Activated T-helper 17 cell treated with anti-CD3 and anti-CD28 coated beads, Interleukin-2, amount 50 U/mL, for 72 hours (primary cell): Measurements from ENCODE around the gene ULBP2. TPM values are rescaled to one million over a fixed set of nuclear protein-coding genes. Genes with fewer than 3 reads are reported as not detected.
"Not testable (repeated sequence)": the region's sequence is repeated elsewhere in the genome, so short reads cannot be mapped to it uniquely, and the experiment has no call there.

ENCODE experiments used
- ATAC-seq: fragments of 150-1000 bp; cut with Tn5 transposase; replicated peaks from 2 replicates; pipeline ENCODE4 v1.10.0; 2021; ENCODE audit warnings: mild to moderate bottlenecking, moderate library complexity
- H3K27ac Mint-ChIP-seq: one replicate; pipeline ENCODE4 v1.8.0; 2022; ENCODE audit warnings: mixed read lengths
- H3K27me3 Mint-ChIP-seq: one replicate; pipeline ENCODE4 v1.8.0; 2022; ENCODE audit warnings: mixed read lengths
- H3K36me3 Mint-ChIP-seq: one replicate; pipeline ENCODE4 v1.8.0; 2022; ENCODE audit warnings: low read depth, mild to moderate bottlenecking, mixed read lengths
- H3K4me1 Mint-ChIP-seq: one replicate; pipeline ENCODE4 v1.8.0; 2022; ENCODE audit warnings: mixed read lengths
- H3K4me3 Mint-ChIP-seq: one replicate; pipeline ENCODE4 v1.8.0; 2022; ENCODE audit warnings: mild to moderate bottlenecking, mixed read lengths
- H3K9me3 Mint-ChIP-seq: one replicate; pipeline ENCODE4 v1.8.0; 2022; ENCODE audit warnings: mixed read lengths
- total RNA-seq, 2 donors: library from RNA; stranded (reverse); gene quantifications; one replicate each; pipeline ENCODE4 v1.2.3, GENCODE V29; 2022

The ULBP2 gene
- total RNA-seq, 2 donors from 2014 or later = not detected

DNA sequence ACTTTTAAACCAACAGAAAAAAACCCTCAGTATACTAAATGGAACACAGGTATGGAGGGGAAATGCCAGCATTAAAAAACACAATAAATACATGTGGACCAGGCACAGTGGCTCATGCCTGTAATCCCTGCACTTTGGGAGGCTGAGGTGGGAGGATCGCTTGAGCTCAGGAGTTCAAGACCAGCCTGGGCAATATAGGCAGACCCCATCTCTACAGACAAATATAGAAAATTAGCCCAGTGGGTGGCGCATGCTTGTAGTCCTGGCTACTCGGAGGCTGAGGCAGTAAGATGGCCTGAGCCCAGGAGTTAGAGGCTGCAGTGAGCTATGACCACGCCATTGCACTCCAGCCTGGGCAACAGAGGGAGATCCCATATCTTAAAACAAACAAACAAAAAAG is 18.0 kb downstream of the ULBP2 start:
- not testable (repeated sequence) for H3K27ac Mint-ChIP-seq, H3K4me3 Mint-ChIP-seq, ATAC-seq, H3K9me3 Mint-ChIP-seq
- Mint-ChIP-seq H3K4me1 (peaks cover 16% of the 10 kb centered on the region), H3K27me3 (peaks cover 59% of the 10 kb centered on the region), H3K36me3 (peaks cover 16% of the 10 kb centered on the region)

DNA sequence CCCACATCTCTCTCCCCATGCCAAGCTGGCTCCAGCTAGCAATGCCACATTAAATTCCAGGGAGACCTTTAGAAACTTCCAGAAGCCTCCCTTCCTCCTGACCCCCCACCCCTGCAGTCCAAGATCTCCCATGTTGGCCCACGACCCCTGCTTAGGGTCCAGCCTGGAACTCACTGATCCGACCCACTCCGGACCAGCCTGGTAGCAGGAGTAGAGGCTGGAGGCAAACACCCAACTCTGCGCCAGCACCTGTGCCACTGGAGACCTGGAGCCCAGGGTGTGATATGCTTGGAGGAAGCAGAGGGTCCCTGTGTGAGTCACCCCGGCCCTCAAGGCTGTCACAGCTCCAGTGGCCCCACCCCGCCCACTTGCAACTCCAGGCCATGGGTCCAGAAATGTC is 18.7 kb downstream of the ULBP2 start:
- H3K36me3 Mint-ChIP-seq = peaks cover 19% of the 10 kb centered on the region
- H3K27me3 Mint-ChIP-seq = peaks cover 59% of the 10 kb centered on the region
- no peaks in the 10 kb centered on the region for H3K9me3 Mint-ChIP-seq
- ATAC-seq = no peak
- H3K4me3 Mint-ChIP-seq = no peak overlapping the region
- no peak overlapping the region for H3K27ac Mint-ChIP-seq
- H3K4me1 Mint-ChIP-seq = peaks cover 19% of the 10 kb centered on the region

DNA sequence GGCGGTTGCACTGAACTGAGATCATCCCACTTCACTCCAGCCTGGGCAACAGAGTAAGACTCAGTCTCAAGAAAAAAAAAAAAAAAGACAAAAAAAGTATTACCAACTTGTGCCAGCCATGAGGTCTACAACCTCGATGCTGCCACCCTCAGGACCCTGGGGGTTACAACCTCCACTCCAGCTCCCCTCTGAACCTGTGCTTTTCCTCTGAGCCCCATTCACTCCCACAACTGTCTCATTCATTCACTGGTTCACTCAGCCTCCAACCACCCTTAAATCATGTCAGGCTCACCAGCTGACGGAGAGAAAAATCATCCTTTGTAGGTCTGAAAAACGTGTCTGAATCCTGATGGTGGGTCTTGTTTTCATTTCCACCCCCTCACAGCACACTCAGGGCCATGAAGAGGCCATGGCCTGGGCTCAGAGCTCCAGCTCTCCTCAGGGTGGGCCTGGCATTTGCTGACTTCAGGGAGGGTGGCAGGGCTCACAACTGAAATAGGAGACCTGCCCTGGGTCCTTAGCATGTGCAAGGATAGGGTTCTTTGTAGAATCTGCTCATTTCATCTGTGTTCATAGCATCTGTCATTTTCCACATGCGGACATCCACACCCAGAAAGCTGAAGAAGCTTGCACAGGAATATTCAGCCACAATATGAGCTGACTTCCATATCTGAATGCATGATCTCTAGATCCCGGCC is 20.1 kb downstream of the ULBP2 start:
- Mint-ChIP-seq H3K27ac (no peak overlapping the region), H3K9me3 (no peaks in the 10 kb centered on the region), H3K36me3 (peaks cover 19% of the 10 kb centered on the region), H3K4me3 (no peak overlapping the region), H3K27me3 (peaks cover 58% of the 10 kb centered on the region), H3K4me1 (peaks cover 23% of the 10 kb centered on the region)
- no peak for ATAC-seq

DNA sequence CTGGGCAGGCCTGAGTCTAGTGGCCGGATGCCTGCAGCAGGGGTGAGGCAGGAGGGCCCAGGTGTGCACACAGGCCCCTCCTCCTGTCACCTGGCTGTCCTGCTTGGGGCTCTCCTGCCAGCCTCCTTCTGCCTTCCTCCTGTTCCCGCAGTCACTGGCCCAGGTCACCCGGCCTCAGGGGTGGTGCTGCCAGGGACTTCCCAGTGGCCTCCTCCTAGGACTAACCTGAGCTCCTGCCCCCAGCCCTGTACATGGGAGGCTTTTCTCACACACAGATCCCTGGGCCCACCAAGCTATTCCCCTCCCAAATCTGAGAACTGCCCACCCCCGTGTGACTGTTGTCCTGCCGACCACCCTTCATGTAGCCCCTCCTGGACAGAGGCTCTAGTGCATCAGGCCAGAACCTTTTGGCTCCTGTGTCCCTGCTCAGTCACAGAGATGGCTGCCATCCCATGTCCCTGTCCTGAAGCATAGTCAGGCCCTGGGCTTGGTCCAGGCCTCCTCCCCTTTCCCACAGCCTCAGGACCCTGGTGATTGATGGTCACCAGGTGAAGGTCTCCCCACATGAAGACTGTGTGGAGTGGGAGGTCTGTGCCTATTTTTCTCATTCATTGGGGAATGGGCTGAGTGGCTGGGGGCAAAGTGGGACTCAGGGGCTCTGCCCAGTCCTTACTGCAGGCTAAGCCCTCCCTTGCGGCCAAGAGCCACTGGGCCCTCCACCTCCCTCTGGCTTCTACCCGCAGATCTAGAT is 20.8 kb downstream of the ULBP2 start:
- H3K9me3 Mint-ChIP-seq = no peaks in the 10 kb centered on the region
- no peak for ATAC-seq
- H3K4me1 Mint-ChIP-seq = peaks cover 23% of the 10 kb centered on the region
- peak overlapping the region; percentile 87 for H3K4me3 Mint-ChIP-seq
- peaks cover 60% of the 10 kb centered on the region for H3K27me3 Mint-ChIP-seq
- H3K36me3 Mint-ChIP-seq = peaks cover 19% of the 10 kb centered on the region
- H3K27ac Mint-ChIP-seq = peak overlapping the region; percentile 84

DNA sequence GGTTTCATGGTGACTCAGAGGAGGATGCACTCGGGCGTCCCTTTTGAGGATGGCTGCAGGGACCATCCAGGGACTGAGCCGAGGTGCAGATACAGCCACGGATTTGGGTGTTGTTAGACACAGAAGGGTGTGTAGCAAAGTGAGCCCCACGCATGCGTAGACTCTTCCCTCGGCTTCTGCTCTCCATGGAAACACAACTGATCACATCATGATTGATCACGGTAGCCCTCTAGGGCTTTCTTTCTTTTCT is 21.3 kb downstream of the ULBP2 start:
- H3K27ac Mint-ChIP-seq = peak overlapping the region; percentile 84
- H3K4me1 Mint-ChIP-seq = peaks cover 23% of the 10 kb centered on the region
- peak; percentile 55 for ATAC-seq
- no peaks in the 10 kb centered on the region for H3K9me3 Mint-ChIP-seq
- peaks cover 19% of the 10 kb centered on the region for H3K36me3 Mint-ChIP-seq
- peak overlapping the region; percentile 87 for H3K4me3 Mint-ChIP-seq
- peaks cover 60% of the 10 kb centered on the region for H3K27me3 Mint-ChIP-seq

DNA sequence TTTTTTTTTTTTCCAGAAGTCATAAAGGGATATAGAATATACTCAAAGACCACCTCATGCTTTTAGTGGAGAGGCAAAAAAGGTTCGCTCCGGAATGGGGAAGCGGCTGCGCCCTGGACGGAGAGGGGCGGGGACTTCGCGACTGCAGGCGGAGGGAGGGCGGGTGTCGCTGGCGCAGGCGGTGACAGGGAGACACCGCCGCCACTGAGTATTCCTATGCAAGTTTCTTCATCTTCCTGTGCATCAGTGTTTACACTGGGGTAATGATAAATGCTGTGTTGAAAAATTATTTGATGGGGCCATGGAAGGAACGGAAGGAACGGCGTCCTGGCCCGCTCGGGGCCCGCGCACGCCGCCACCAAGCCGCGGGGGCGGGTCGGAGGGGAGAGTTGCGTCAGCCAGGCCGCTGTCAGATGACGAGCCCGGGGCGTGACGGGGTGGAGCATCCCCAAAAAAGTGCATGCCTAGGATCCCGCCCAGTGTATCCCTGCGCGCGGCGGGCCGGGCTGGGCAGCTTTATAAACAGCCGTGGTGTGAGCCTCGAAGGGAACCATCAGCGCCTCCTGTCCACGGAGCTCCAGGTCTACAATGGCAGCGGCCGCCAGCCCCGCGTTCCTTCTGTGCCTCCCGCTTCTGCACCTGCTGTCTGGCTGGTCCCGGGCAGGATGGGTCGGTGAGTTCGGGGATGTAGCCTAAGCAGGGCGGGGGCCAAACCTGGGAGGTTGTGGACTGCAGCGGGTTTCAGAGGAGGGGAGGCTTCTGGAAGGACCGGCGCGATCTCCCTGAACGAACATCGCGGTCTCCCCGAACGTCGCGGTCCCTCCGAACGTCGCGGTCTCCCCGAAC is 21.9 kb downstream of the ULBP2 start, which contains the start of gene ULBP1:
Gene ULBP1, plus strand, starts transcription at position 482 of the 846 bp plus-strand sequence. Its CDS starts 107 bp downstream, at position 589.
- ATAC-seq = peak; percentile 87
- peaks cover 19% of the 10 kb centered on the region for H3K36me3 Mint-ChIP-seq
- H3K27me3 Mint-ChIP-seq = peaks cover 62% of the 10 kb centered on the region
- H3K4me3 Mint-ChIP-seq = peak within 1 kb of the TSS; percentile 87
- H3K9me3 Mint-ChIP-seq = no peaks in the 10 kb centered on the region
- H3K27ac Mint-ChIP-seq = peak within 1 kb of the TSS; percentile 84
- peaks cover 23% of the 10 kb centered on the region for H3K4me1 Mint-ChIP-seq

DNA sequence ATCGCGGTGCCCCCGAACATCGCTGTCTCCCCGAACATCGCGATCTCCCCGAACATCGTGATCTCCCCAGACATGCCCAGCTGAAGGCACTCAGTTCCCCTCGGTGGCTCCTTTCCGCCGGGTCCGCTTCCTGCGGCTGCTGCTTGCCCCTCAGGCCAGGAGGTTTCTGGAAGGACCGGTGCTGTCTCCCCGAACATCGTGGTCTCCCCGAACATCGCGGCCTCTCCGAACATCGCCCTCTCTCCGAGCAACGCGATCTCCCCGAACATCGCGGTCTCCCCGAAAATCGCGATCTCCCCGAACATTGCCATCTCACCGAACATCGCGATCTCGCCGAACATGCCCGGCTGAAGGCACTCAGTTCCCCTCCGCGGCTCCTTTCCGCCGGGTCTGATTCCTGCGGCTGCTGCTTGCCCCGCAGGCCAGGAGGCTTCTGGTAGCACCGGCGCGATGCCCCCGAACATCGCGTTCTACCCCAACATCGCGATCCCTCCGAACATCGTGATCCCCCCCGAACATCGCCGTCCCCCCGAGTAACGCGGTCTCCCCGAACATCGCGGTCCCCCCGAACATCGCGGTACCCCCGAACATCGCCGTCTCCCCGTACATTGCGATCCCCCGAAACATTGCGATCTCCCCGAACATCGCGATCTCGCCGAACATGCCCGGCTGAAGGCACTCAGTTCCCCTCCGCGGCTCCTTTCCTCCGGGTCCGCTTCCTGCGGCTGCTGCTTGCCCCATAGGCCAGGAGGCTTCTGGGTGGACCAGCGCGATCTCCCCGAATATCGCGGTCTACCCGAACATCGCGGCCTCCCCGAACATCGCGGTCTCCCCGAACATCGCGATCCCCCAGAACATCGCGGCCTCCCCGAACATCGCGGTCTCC is 22.7 kb downstream of the ULBP2 start:
- H3K9me3 Mint-ChIP-seq = no peaks in the 10 kb centered on the region
- H3K4me1 Mint-ChIP-seq = peaks cover 23% of the 10 kb centered on the region
- H3K27me3 Mint-ChIP-seq = peaks cover 62% of the 10 kb centered on the region
- H3K36me3 Mint-ChIP-seq = peaks cover 19% of the 10 kb centered on the region
- peak overlapping the region; percentile 87 for H3K4me3 Mint-ChIP-seq
- ATAC-seq = no peak
- peak overlapping the region; percentile 84 for H3K27ac Mint-ChIP-seq

DNA sequence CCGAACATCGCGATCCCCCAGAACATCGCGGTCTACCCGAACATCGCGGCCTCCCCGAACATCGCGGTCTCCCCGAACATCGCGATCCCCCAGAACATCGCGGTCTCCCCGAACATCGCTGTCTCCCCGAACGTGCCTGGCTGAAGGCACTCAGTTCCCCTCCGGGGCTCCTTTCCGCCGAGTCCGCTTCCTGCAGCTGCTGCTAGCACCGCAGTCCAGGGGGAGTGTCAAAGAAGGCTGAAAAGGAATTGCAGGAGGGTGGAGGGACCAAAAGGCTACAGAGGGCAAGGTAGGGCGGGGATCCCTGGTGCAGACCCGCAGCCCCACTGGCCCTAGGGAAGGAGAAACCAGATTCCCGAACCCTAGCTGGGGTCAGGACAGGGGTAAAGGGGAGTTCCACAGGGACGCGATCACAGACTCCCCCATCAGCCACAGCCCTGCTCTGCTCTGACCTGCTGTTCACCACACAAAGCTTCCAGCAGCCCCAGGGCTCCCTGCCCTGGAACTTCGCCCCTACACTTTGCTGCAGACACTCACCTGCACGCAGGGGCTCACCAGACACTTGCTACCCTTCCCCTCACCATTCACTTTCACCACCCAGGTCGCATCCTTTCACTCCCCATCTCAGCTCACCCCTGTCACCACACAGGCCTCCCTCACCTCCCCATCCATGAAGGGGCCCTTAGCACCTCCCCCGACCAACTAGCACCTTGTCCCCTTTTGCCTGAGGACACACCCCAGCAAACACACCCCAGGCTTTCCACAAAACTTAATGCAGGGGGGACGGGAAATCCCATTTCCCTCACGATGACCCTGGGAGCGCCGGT is 23.6 kb downstream of the ULBP2 start:
- no peaks in the 10 kb centered on the region for H3K9me3 Mint-ChIP-seq
- H3K27me3 Mint-ChIP-seq = peaks cover 67% of the 10 kb centered on the region
- peaks cover 19% of the 10 kb centered on the region for H3K36me3 Mint-ChIP-seq
- H3K27ac Mint-ChIP-seq = peak overlapping the region; percentile 84
- H3K4me3 Mint-ChIP-seq = peak overlapping the region; percentile 87
- peaks cover 23% of the 10 kb centered on the region for H3K4me1 Mint-ChIP-seq
- ATAC-seq = no peak

DNA sequence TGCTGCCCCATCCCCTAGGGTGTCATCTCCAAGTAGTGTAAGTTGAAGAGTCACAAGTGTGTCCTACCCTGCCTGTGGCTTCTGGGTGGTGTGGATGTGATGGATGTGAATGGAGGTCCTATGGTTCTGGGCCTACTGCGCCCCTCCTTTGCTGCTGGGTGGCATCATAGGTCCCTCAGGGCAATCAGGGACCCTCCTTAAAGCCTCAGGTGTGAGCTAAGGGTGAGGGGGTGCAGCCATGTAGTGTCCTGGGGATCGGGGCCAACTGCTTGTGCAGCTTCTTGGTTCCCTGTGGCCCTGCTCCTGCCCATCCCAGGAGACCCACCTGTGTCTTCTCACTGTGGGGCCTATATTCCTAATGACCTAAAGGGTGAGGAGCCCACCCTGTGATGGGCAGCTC is 24.5 kb downstream of the ULBP2 start:
- H3K27ac Mint-ChIP-seq, H3K9me3 Mint-ChIP-seq, ATAC-seq: not testable (repeated sequence)
- H3K4me1 Mint-ChIP-seq = peaks cover 23% of the 10 kb centered on the region
- peak overlapping the region; percentile 87 for H3K4me3 Mint-ChIP-seq
- H3K27me3 Mint-ChIP-seq = peaks cover 65% of the 10 kb centered on the region
- H3K36me3 Mint-ChIP-seq = peaks cover 19% of the 10 kb centered on the region

DNA sequence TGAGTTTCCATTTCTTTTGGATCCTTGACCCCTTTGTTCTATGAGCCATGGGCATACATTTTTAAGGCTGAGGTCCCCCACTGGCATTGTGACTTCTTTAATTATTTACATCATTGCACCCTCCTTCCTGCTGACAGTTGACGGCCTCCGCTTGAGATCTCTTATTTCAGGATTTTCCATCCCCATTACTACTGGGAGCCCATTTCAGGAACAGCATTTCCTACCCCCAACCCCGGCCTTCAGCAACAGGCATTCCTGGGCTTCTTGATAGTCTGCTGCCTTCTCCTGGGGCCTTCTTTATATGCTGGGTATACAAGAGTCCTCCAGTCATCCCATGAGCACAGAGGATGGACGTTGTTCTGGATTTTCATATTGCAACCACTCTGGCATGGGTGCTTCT is 25.8 kb downstream of the ULBP2 start:
- peaks cover 63% of the 10 kb centered on the region for H3K27me3 Mint-ChIP-seq
- no peak for ATAC-seq

DNA sequence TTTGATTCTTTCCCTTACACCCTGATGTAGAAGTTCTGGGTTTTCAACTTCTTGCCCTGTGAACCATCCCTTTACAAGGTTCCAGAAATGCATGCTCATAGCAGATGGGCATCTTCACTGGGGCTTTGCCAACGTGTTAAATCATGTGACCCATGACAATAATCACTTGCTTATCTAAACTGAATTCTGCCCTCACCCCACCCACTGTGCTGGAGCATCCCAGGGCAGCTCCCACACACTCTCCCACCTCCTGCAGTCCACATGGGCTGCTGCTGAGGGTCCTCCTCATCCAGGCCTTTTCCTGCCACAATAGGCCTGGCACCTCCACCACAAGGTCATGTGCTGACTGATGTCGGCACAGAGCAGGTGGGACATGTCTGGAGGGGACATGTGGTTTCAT is 26.2 kb downstream of the ULBP2 start:
- not testable (repeated sequence) for ATAC-seq

More for the DNA sequence above, 25.8 kb downstream of the ULBP2 start:
- peaks cover 19% of the 10 kb centered on the region for H3K36me3 Mint-ChIP-seq
- peaks cover 23% of the 10 kb centered on the region for H3K4me1 Mint-ChIP-seq
- H3K9me3 Mint-ChIP-seq = no peaks in the 10 kb centered on the region
- no peak overlapping the region for H3K4me3 Mint-ChIP-seq
- no peak overlapping the region for H3K27ac Mint-ChIP-seq

DNA sequence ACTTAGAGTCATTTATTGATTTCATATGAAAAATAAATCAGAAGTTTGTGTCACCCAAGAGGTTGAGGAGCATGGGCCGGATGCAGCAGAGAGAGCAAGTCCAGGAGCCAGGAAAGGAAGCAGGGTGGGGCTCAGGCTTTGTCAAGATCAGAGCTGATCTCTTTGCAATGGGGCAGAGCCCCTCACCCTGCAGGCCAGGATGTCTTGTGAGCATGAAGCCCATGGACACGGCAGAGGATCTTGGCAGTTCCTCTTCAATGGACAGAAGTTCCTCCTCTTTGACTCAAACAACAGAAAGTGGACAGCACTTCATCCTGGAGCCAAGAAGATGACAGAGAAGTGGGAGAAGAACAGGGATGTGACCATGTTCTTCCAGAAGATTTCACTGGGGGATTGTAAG is 27.1 kb downstream of the ULBP2 start:
- H3K27ac Mint-ChIP-seq, H3K9me3 Mint-ChIP-seq, H3K4me3 Mint-ChIP-seq, ATAC-seq: not testable (repeated sequence)
- peaks cover 19% of the 10 kb centered on the region for H3K36me3 Mint-ChIP-seq
- peaks cover 62% of the 10 kb centered on the region for H3K27me3 Mint-ChIP-seq
- peaks cover 18% of the 10 kb centered on the region for H3K4me1 Mint-ChIP-seq

More for the DNA sequence above, 26.2 kb downstream of the ULBP2 start:
- H3K9me3 Mint-ChIP-seq, H3K4me3 Mint-ChIP-seq, H3K27ac Mint-ChIP-seq: not testable (repeated sequence)
- Mint-ChIP-seq H3K4me1 (peaks cover 22% of the 10 kb centered on the region), H3K27me3 (peaks cover 60% of the 10 kb centered on the region), H3K36me3 (peaks cover 19% of the 10 kb centered on the region)

DNA sequence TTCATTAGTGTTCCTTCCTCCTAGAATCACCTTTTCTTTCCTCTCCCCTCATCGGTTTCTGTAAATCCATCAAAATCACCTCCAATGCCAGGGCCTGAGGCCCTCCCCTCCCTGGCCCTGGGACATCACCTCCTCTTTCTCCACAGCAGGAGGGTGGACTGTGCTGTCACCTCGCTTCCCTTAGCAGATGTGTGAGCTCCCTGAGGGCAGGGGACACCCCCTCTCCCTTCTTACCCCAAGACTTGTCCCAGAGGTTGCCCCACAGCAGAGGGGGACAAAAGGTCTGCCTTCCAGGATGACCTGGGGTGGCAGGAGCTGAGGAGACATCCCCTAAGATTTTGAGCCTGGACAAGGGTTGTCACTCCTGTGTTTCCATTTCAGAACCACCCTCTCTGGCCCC is 27.8 kb downstream of the ULBP2 start:
- Mint-ChIP-seq H3K27me3 (peaks cover 64% of the 10 kb centered on the region), H3K36me3 (peaks cover 14% of the 10 kb centered on the region), H3K4me1 (peaks cover 13% of the 10 kb centered on the region), H3K9me3 (no peaks in the 10 kb centered on the region), H3K4me3 (no peak overlapping the region), H3K27ac (no peak overlapping the region)
- no peak for ATAC-seq
